GM23338 (cell line): ENCODE results near the gene SHISA4. TPM values are rescaled to one million over a fixed set of nuclear protein-coding genes. Genes with fewer than 3 reads are reported as not detected.

ENCODE experiments used
- ATAC-seq: fragments of 200-7000 bp; cut with Tn5 transposase; 3 replicates; pipeline ENCODE4 v1.9.1; 2020
- DNase-seq: peaks from one replicate; pipeline ENCODE4 v3.0.0-alpha.2; 2015; ENCODE audit warnings: low spot score
- H2AFZ ChIP-seq: fragments of 200-600 bp; sonication (generic); 2 replicates; pipeline ENCODE4 v1.8.0; 2016; ENCODE audit warnings: antibody characterized with exemption, mild to moderate bottlenecking, moderate library complexity
- H3F3A ChIP-seq: fragments of 200-600 bp; sonication (generic); replicated peaks from 2 replicates; pipeline ENCODE4 v1.8.0; 2017; ENCODE audit warnings: antibody characterized with exemption, mixed run types, low read depth
- H3K27ac ChIP-seq: fragments of 200-600 bp; sonication (generic); 2 replicates; pipeline ENCODE4 v1.6.1; 2016; ENCODE audit warnings: low read depth
- H3K27me3 ChIP-seq: fragments of 200-600 bp; sonication (generic); 2 replicates; pipeline ENCODE4 v1.8.0; 2016; ENCODE audit warnings: mild to moderate bottlenecking, mixed run types, moderate library complexity; ENCODE audit not compliant: insufficient read depth
- H3K36me3 ChIP-seq: fragments of 200-600 bp; sonication (generic); 2 replicates; pipeline ENCODE4 v1.8.0; 2016; ENCODE audit warnings: mild to moderate bottlenecking; ENCODE audit not compliant: insufficient read depth
- H3K4me1 ChIP-seq: fragments of 200-600 bp; sonication (generic); 2 replicates; pipeline ENCODE4 v1.8.0; 2016; ENCODE audit warnings: mild to moderate bottlenecking, moderate library complexity; ENCODE audit not compliant: insufficient read depth
- H3K4me2 ChIP-seq: fragments of 200-600 bp; sonication (generic); 2 replicates; pipeline ENCODE4 v1.7.1; 2017; ENCODE audit warnings: mixed run types
- H3K4me3 ChIP-seq: fragments of 200-600 bp; sonication (generic); 2 replicates; pipeline ENCODE4 v1.6.1; 2016; ENCODE audit warnings: mixed run types
- H3K79me2 ChIP-seq: fragments of 200-600 bp; sonication (generic); replicated peaks from 2 replicates; pipeline ENCODE4 v1.8.0; 2017; ENCODE audit warnings: mild to moderate bottlenecking; ENCODE audit not compliant: insufficient read depth
- H3K9me2 ChIP-seq: fragments of 200-600 bp; sonication (generic); 2 replicates; pipeline ENCODE4 v1.8.0; 2017; ENCODE audit not compliant: insufficient read depth
- H4K20me1 ChIP-seq: fragments of 200-600 bp; sonication (generic); replicated peaks from 2 replicates; pipeline ENCODE4 v1.8.0; 2017; ENCODE audit warnings: mild to moderate bottlenecking; ENCODE audit not compliant: insufficient read depth
- H3K27ac Mint-ChIP-seq: 2 replicates; pipeline ENCODE4 v1.8.0; 2020; ENCODE audit warnings: inconsistent platforms, mild to moderate bottlenecking, moderate library complexity, mixed read lengths
- H3K27me3 Mint-ChIP-seq: 3 replicates; pipeline ENCODE4 v1.8.0; 2022; ENCODE audit warnings: low read depth, mild to moderate bottlenecking, moderate library complexity, mixed read lengths, inconsistent platforms; ENCODE audit not compliant: insufficient read depth, poor library complexity
- H3K36me3 Mint-ChIP-seq: 3 replicates; pipeline ENCODE4 v1.8.0; 2021; ENCODE audit warnings: low read depth, mild to moderate bottlenecking, inconsistent platforms, moderate library complexity, mixed read lengths
- H3K4me1 Mint-ChIP-seq: 3 replicates; pipeline ENCODE4 v1.8.0; 2020; ENCODE audit warnings: mild to moderate bottlenecking, inconsistent platforms, mixed read lengths
- H3K4me3 Mint-ChIP-seq: 3 replicates; pipeline ENCODE4 v1.8.0; 2021; ENCODE audit warnings: moderate library complexity, mild to moderate bottlenecking, inconsistent platforms, mixed read lengths
- H3K9me3 Mint-ChIP-seq: 3 replicates; pipeline ENCODE4 v1.8.0; 2020; ENCODE audit warnings: moderate library complexity, mild to moderate bottlenecking, inconsistent platforms, mixed read lengths
- CREB1 ChIP-seq: fragments of 250-450 bp; sonication (Bioruptor Pico); IDR thresholded peaks from 2 replicates; pipeline ENCODE4 v1.5.0; 2020; ENCODE audit warnings: low read depth, mild to moderate bottlenecking, moderate library complexity
- EZH2 ChIP-seq: fragments of 200-600 bp; sonication (generic); IDR thresholded peaks from one replicate; pipeline ENCODE4 v1.8.0; 2017; ENCODE audit warnings: antibody characterized with exemption, mild to moderate bottlenecking, low read depth; ENCODE audit not compliant: unreplicated experiment
- JUNB ChIP-seq: IDR thresholded peaks from one replicate; pipeline ENCODE4 v1.6.1; 2016; ENCODE audit warnings: antibody characterized with exemption; ENCODE audit not compliant: unreplicated experiment
- NANOG ChIP-seq: IDR thresholded peaks from 2 replicates; pipeline ENCODE4 v1.6.1; 2016; ENCODE audit warnings: antibody characterized with exemption, borderline replicate concordance
- POLR2AphosphoS5 ChIP-seq: IDR thresholded peaks from 2 replicates; pipeline ENCODE4 v1.6.1; 2016; ENCODE audit warnings: antibody characterized with exemption, low read depth
- STAT1 ChIP-seq: IDR thresholded peaks from one replicate; pipeline ENCODE4 v1.6.1; 2016; ENCODE audit warnings: antibody characterized with exemption; ENCODE audit not compliant: unreplicated experiment
- ZNF114 ChIP-seq: fragments of 250-450 bp; sonication (Bioruptor Pico); IDR thresholded peaks from 2 replicates; pipeline ENCODE4 v1.5.0; 2020; ENCODE audit warnings: mild to moderate bottlenecking, moderate library complexity
- ZNF331 ChIP-seq: fragments of 250-450 bp; sonication (Bioruptor Pico); IDR thresholded peaks from 2 replicates; pipeline ENCODE4 v1.5.0; 2020; ENCODE audit warnings: low read depth, mild to moderate bottlenecking, moderate library complexity
- polyA plus RNA-seq: library from polyadenylated mRNA; unstranded; fragments of >200 nt; fragmentation: Nextera tagmentation; extraction: Ambion mirVana; gene quantifications from 2 replicates; pipeline ENCODE4 v1.2.1, GENCODE V29; 2016
- total RNA-seq: library from RNA; depleted of rRNA; stranded (reverse); fragments of >200 nt; shearing (Covaris generic); gene quantifications from 2 replicates; pipeline ENCODE4 v1.2.3, GENCODE V29; 2014
- TF ChIP-seq, protein P1 (sequence below), 2 experiments: fragments of 200-600 bp in 1 of 2; sonication (generic) in 1 of 2; conservative IDR thresholded peaks; 2 replicates each; pipeline versions ENCODE4 v1.5.1 to v1.6.1; 2016 to 2017; ENCODE audit warnings: antibody characterized with exemption in 2 of 2, low read depth in 2 of 2, mild to moderate bottlenecking in 2 of 2, moderate library complexity in 1 of 2
- TF ChIP-seq, protein P2 (sequence below): IDR thresholded peaks from one replicate; pipeline ENCODE4 v1.6.1; 2018; ENCODE audit warnings: antibody characterized with exemption; ENCODE audit not compliant: unreplicated experiment
- TF ChIP-seq, protein P3 (sequence below): fragments of 250-450 bp; sonication (Bioruptor Pico); IDR thresholded peaks from 2 replicates; pipeline ENCODE4 v1.5.0; 2020; ENCODE audit warnings: mild to moderate bottlenecking, moderate library complexity

The SHISA4 gene
- total and polyA plus RNA-seq, 2 experiments from 2014 or later, result 8.0 to 9.2 TPM

DNA sequence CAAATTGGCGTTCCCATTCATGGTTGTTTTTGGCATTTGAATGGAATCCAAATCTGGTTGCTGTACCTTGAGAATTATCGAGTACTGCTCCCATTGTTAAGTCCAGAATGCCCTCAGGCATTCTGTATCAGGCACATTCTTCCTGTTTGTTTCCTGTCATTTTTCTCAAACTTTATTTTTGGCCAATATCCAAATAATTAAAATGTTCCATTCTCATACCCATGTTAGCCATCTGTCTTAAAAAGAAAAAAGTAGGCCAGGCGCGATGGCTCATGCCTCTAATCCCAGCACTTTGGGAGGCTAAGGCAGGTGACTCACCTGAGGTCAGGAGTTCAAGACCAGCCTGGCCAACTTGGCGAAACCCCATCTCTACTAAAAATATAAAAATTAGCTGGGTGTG lies 29.3 kb upstream of the SHISA4 start:
- Histone ChIP-seq H3K9me2 (no peaks in the 10 kb centered on the region), H3F3A (0 out of 2 replicates have a peak, but pooled peaks cover 3% of the 10 kb centered on the region), H2AFZ (no peak overlapping the region), H3K4me2 (no peak overlapping the region), H3K4me3 (no peak overlapping the region), H3K27me3 (no peaks in the 10 kb centered on the region), H3K79me2 (no peaks in the 10 kb centered on the region), H3K27ac (no peak overlapping the region), H3K36me3 (peaks cover 55% of the 10 kb centered on the region), H3K4me1 (no peaks in the 10 kb centered on the region), H4K20me1 (peaks cover 11% of the 10 kb centered on the region)
- no peaks in the 10 kb centered on the region for H3K9me3 Mint-ChIP-seq
- peaks cover 74% of the 10 kb centered on the region for H3K36me3 Mint-ChIP-seq
- no peaks in the 10 kb centered on the region for H3K4me1 Mint-ChIP-seq
- H3K27me3 Mint-ChIP-seq, result peaks cover 6% of the 10 kb centered on the region
- H3K4me3 Mint-ChIP-seq, result no peak overlapping the region
- TF ChIP-seq, protein P1, sequence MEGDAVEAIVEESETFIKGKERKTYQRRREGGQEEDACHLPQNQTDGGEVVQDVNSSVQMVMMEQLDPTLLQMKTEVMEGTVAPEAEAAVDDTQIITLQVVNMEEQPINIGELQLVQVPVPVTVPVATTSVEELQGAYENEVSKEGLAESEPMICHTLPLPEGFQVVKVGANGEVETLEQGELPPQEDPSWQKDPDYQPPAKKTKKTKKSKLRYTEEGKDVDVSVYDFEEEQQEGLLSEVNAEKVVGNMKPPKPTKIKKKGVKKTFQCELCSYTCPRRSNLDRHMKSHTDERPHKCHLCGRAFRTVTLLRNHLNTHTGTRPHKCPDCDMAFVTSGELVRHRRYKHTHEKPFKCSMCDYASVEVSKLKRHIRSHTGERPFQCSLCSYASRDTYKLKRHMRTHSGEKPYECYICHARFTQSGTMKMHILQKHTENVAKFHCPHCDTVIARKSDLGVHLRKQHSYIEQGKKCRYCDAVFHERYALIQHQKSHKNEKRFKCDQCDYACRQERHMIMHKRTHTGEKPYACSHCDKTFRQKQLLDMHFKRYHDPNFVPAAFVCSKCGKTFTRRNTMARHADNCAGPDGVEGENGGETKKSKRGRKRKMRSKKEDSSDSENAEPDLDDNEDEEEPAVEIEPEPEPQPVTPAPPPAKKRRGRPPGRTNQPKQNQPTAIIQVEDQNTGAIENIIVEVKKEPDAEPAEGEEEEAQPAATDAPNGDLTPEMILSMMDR (conservative IDR thresholded peaks at IDR 0.05; ENCODE audit: low read depth in 2 of 2), result no peak
- TF ChIP-seq ZNF331 (CRISPR knock-in tag) (no peak), STAT1 (no peak), NANOG (no peak), CREB1 (no peak), POLR2AphosphoS5 (no peak), ZNF114 (CRISPR knock-in tag) (no peak), EZH2 (no peak), JUNB (no peak)
- TF ChIP-seq, protein P2, sequence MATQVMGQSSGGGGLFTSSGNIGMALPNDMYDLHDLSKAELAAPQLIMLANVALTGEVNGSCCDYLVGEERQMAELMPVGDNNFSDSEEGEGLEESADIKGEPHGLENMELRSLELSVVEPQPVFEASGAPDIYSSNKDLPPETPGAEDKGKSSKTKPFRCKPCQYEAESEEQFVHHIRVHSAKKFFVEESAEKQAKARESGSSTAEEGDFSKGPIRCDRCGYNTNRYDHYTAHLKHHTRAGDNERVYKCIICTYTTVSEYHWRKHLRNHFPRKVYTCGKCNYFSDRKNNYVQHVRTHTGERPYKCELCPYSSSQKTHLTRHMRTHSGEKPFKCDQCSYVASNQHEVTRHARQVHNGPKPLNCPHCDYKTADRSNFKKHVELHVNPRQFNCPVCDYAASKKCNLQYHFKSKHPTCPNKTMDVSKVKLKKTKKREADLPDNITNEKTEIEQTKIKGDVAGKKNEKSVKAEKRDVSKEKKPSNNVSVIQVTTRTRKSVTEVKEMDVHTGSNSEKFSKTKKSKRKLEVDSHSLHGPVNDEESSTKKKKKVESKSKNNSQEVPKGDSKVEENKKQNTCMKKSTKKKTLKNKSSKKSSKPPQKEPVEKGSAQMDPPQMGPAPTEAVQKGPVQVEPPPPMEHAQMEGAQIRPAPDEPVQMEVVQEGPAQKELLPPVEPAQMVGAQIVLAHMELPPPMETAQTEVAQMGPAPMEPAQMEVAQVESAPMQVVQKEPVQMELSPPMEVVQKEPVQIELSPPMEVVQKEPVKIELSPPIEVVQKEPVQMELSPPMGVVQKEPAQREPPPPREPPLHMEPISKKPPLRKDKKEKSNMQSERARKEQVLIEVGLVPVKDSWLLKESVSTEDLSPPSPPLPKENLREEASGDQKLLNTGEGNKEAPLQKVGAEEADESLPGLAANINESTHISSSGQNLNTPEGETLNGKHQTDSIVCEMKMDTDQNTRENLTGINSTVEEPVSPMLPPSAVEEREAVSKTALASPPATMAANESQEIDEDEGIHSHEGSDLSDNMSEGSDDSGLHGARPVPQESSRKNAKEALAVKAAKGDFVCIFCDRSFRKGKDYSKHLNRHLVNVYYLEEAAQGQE, result no peak
- TF ChIP-seq, protein P3, sequence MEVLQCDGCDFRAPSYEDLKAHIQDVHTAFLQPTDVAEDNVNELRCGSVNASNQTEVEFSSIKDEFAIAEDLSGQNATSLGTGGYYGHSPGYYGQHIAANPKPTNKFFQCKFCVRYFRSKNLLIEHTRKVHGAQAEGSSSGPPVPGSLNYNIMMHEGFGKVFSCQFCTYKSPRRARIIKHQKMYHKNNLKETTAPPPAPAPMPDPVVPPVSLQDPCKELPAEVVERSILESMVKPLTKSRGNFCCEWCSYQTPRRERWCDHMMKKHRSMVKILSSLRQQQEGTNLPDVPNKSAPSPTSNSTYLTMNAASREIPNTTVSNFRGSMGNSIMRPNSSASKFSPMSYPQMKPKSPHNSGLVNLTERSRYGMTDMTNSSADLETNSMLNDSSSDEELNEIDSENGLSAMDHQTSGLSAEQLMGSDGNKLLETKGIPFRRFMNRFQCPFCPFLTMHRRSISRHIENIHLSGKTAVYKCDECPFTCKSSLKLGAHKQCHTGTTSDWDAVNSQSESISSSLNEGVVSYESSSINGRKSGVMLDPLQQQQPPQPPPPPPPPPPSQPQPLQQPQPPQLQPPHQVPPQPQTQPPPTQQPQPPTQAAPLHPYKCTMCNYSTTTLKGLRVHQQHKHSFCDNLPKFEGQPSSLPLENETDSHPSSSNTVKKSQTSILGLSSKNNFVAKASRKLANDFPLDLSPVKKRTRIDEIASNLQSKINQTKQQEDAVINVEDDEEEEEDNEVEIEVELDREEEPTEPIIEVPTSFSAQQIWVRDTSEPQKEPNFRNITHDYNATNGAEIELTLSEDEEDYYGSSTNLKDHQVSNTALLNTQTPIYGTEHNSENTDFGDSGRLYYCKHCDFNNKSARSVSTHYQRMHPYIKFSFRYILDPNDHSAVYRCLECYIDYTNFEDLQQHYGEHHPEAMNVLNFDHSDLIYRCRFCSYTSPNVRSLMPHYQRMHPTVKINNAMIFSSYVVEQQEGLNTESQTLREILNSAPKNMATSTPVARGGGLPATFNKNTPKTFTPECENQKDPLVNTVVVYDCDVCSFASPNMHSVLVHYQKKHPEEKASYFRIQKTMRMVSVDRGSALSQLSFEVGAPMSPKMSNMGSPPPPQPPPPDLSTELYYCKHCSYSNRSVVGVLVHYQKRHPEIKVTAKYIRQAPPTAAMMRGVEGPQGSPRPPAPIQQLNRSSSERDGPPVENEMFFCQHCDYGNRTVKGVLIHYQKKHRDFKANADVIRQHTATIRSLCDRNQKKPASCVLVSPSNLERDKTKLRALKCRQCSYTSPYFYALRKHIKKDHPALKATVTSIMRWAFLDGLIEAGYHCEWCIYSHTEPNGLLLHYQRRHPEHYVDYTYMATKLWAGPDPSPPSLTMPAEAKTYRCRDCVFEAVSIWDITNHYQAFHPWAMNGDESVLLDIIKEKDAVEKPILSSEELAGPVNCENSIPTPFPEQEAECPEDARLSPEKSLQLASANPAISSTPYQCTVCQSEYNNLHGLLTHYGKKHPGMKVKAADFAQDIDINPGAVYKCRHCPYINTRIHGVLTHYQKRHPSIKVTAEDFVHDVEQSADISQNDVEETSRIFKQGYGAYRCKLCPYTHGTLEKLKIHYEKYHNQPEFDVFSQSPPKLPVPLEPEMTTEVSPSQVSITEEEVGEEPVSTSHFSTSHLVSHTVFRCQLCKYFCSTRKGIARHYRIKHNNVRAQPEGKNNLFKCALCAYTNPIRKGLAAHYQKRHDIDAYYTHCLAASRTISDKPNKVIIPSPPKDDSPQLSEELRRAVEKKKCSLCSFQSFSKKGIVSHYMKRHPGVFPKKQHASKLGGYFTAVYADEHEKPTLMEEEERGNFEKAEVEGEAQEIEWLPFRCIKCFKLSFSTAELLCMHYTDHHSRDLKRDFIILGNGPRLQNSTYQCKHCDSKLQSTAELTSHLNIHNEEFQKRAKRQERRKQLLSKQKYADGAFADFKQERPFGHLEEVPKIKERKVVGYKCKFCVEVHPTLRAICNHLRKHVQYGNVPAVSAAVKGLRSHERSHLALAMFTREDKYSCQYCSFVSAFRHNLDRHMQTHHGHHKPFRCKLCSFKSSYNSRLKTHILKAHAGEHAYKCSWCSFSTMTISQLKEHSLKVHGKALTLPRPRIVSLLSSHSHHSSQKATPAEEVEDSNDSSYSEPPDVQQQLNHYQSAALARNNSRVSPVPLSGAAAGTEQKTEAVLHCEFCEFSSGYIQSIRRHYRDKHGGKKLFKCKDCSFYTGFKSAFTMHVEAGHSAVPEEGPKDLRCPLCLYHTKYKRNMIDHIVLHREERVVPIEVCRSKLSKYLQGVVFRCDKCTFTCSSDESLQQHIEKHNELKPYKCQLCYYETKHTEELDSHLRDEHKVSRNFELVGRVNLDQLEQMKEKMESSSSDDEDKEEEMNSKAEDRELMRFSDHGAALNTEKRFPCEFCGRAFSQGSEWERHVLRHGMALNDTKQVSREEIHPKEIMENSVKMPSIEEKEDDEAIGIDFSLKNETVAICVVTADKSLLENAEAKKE, result no peak
- DNase-seq (no peak), ATAC-seq (no peak)
- no peak overlapping the region for H3K27ac Mint-ChIP-seq
